ENCODE results near the gene BRI3. TPM values are rescaled to one million over a fixed set of nuclear protein-coding genes. Genes with fewer than 3 reads are reported as not detected.

The BRI3 gene
- total and polyA plus RNA-seq, 9 of the 15 experiments (the other 6 are each of a cell fraction or from before 2014, with no cell fraction given): 4.3 to 57.4 (median 18.6) TPM

DNA sequence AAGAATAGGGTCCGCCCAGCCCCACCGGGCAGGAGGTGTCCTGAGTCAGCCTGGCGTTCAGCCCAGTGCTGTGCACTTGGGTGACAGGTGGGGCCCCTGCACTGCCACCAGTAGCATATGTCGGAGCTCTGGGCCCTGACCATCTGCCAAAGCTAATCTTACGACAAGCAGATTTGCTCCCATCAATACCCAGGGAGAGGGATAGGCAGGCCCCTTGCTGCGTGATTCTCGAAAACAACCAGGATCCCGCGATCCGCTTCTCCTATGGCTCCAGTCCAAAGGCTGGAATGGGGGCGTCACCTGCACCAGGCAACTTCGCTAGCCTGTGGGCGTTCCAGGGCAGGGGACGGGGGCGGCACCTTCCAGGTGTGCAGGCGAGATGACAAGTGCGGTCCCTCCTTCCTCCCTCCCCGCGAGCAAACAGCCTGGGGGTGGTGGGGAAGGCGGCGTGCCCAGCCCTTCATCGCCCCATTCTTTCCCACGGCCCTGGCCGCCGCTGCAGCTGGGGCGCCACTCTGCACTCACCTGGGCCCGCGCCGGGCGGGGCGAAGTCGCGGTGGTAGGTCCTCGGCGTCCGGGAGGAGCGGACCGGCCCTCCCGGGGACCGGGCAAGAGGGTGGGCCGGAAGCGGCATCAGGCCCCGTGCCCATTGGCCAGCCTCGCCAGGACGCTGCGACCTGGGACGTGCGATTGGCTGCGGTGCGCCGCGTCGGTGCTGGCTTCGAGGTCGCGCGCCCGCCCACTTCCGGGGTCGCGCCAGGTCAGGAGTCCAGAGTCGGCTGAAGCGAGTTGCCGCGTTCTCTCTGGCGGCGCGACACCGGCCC is 29.7 kb upstream of the BRI3 start, which contains the start of gene TECPR1 (continued):
- TF ChIP-seq, protein P1, sequence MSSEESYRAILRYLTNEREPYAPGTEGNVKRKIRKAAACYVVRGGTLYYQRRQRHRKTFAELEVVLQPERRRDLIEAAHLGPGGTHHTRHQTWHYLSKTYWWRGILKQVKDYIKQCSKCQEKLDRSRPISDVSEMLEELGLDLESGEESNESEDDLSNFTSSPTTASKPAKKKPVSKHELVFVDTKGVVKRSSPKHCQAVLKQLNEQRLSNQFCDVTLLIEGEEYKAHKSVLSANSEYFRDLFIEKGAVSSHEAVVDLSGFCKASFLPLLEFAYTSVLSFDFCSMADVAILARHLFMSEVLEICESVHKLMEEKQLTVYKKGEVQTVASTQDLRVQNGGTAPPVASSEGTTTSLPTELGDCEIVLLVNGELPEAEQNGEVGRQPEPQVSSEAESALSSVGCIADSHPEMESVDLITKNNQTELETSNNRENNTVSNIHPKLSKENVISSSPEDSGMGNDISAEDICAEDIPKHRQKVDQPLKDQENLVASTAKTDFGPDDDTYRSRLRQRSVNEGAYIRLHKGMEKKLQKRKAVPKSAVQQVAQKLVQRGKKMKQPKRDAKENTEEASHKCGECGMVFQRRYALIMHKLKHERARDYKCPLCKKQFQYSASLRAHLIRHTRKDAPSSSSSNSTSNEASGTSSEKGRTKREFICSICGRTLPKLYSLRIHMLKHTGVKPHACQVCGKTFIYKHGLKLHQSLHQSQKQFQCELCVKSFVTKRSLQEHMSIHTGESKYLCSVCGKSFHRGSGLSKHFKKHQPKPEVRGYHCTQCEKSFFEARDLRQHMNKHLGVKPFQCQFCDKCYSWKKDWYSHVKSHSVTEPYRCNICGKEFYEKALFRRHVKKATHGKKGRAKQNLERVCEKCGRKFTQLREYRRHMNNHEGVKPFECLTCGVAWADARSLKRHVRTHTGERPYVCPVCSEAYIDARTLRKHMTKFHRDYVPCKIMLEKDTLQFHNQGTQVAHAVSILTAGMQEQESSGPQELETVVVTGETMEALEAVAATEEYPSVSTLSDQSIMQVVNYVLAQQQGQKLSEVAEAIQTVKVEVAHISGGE (CRISPR knock-in tag; IDR thresholded peaks at IDR 0.05): peak; percentile 81 to 95 (median 93); a peak in 5 of 6 replicates
- TF ChIP-seq ATF7 (IDR thresholded peaks at IDR 0.05) (peak; percentile 48; the same call in 1 of the 2 replicates), ESRRA (IDR thresholded peaks at IDR 0.05; ENCODE audit: borderline replicate concordance, low read depth) (peak; percentile 69; the same call in 1 of the 2 replicates), VEZF1 (CRISPR knock-in tag; IDR thresholded peaks at IDR 0.05) (peak; percentile 66), HCFC1 (IDR thresholded peaks at IDR 0.05; ENCODE audit: low read depth, low read length) (peak; percentile 53; the same call in 1 of the 2 replicates), DLX4 (CRISPR knock-in tag; IDR thresholded peaks at IDR 0.05) (no peak), CREM (IDR thresholded peaks at IDR 0.05; ENCODE audit: low read depth) (peak; percentile 86), ASH1L (IDR thresholded peaks at IDR 0.05; ENCODE audit: borderline replicate concordance, low read depth, partially characterized antibody) (peak; percentile 76), POLR3G (IDR thresholded peaks at IDR 0.05; ENCODE audit: extremely low read depth, insufficient read length, insufficient replicate concordance) (no peak), ZEB2 (IDR thresholded peaks at IDR 0.05) (peak; percentile 78), C11orf30 (IDR thresholded peaks at IDR 0.05; ENCODE audit: low read depth) (peak; percentile 76), MYC (IDR thresholded peaks at IDR 0.05; ENCODE audit: low read depth, low read length) (peak; percentile 40; the same call in 1 of the 2 replicates), MYC (CRISPR knock-in tag; IDR thresholded peaks at IDR 0.05; ENCODE audit: borderline replicate concordance, low read depth) (no peak), ZBTB1 (CRISPR knock-in tag; IDR thresholded peaks at IDR 0.05; ENCODE audit: borderline replicate concordance, low read depth) (0 out of 2 replicates have a peak, but pooled peaks have one; percentile 63), KDM4B (IDR thresholded peaks at IDR 0.05; ENCODE audit: borderline replicate concordance in 2 of 2, low read depth in 1 of 2) (0 out of 4 replicates have a peak, but pooled peaks of 1 of the 2 experiments have one; percentile 78)
- TF ChIP-seq, protein P2, sequence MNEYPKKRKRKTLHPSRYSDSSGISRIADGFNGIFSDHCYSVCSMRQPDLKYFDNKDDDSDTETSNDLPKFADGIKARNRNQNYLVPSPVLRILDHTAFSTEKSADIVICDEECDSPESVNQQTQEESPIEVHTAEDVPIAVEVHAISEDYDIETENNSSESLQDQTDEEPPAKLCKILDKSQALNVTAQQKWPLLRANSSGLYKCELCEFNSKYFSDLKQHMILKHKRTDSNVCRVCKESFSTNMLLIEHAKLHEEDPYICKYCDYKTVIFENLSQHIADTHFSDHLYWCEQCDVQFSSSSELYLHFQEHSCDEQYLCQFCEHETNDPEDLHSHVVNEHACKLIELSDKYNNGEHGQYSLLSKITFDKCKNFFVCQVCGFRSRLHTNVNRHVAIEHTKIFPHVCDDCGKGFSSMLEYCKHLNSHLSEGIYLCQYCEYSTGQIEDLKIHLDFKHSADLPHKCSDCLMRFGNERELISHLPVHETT (CRISPR knock-in tag; conservative IDR thresholded peaks at IDR 0.05 in 1 of 2, IDR thresholded peaks at IDR 0.05 in 1 of 2): 0 out of 4 replicates have a peak, but pooled peaks of 1 of the 2 experiments have one; percentile 43
- TF ChIP-seq, protein P3, sequence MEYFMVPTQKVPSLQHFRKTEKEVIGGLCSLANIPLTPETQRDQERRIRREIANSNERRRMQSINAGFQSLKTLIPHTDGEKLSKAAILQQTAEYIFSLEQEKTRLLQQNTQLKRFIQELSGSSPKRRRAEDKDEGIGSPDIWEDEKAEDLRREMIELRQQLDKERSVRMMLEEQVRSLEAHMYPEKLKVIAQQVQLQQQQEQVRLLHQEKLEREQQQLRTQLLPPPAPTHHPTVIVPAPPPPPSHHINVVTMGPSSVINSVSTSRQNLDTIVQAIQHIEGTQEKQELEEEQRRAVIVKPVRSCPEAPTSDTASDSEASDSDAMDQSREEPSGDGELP (CRISPR knock-in tag; IDR thresholded peaks at IDR 0.05; ENCODE audit: borderline replicate concordance): peak; percentile 68
